Activated CD4-positive, alpha-beta T cell treated with anti-CD3 and anti-CD28 coated beads, Interleukin-2, amount 10 ng/mL, durations not matched to agents 7 days and 5 days (primary cell): Measurements from ENCODE around the gene MIAT. TPM values are rescaled to one million over a fixed set of nuclear protein-coding genes. Genes with fewer than 3 reads are reported as not detected.

Experiments
- CTCF ChIA-PET: fragments of 350-600 bp; sonication (Branson Sonifier 250); formaldehyde crosslinking; loops from one replicate; lab custom pipeline; 2021; ENCODE audit warnings: antibody characterized with exemption; lab: Charles Lee
- POLR2A ChIA-PET: fragments of 350-600 bp; sonication (Branson Sonifier 250); formaldehyde crosslinking; loops from one replicate; lab custom pipeline; 2021; ENCODE audit warnings: antibody characterized with exemption; lab: Charles Lee
- DNase-seq: peaks from one replicate; pipeline ENCODE4 v3.0.0-alpha.2; 2020
- H3K27ac Mint-ChIP-seq: one replicate; pipeline ENCODE4 v1.8.0; 2021; ENCODE audit warnings: mild to moderate bottlenecking, moderate library complexity, mixed read lengths
- H3K27me3 Mint-ChIP-seq: one replicate; pipeline ENCODE4 v1.8.0; 2021; ENCODE audit warnings: mixed read lengths
- H3K36me3 Mint-ChIP-seq: one replicate; pipeline ENCODE4 v1.8.0; 2021; ENCODE audit warnings: low read depth, mixed read lengths
- H3K4me1 Mint-ChIP-seq: one replicate; pipeline ENCODE4 v1.8.0; 2021; ENCODE audit warnings: mixed read lengths
- H3K4me3 Mint-ChIP-seq: one replicate; pipeline ENCODE4 v1.8.0; 2021; ENCODE audit warnings: mild to moderate bottlenecking, moderate library complexity, mixed read lengths
- H3K9me3 Mint-ChIP-seq: one replicate; pipeline ENCODE4 v1.8.0; 2021; ENCODE audit warnings: mixed read lengths
- total RNA-seq, 2 experiments: library from RNA; stranded (reverse); gene quantifications; one replicate each; pipeline ENCODE4 v1.2.3, GENCODE V29; 2021

Gene MIAT
- total RNA-seq, 2 experiments from 2014 or later = 37.8 to 44.4 TPM

DNA sequence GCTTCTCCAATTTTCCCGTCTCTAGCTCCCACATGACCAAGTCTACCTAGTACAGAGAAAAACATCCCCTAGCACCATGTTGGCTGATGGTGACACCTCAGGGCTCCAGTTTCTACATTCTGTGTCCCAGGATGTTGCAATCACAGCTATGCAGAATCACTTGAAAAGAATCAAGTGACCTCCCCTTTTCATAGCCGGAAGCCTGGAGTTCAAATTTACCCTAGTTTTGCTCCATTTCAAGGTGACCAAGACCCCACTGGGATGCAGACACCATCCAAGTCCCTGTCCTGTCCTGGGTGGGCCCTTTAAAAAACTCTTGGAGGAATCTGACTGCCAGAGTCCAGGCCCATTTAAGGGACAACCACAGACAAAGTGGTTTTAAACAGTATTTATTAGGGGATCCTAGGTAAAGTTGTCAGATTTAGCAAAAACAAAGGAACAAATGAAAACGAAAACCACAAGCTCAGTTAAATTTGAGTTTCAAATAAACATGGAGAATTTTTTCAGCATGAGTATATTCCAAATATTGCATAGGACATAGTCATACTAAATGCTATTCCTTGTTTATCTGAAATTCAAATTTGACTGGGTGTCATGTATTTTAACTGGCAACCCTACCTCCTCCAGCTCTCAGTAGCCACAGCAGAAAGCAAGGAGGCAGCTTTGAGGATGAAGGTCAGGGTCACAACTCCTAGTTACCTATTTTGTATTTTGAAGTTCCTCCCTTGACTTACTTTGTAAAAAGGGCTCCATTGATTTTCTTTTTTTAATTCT, 52.4 kb downstream of the MIAT start:
- no peaks in the 10 kb centered on the region for H3K27me3 Mint-ChIP-seq
- peaks cover 39% of the 10 kb centered on the region for H3K36me3 Mint-ChIP-seq
- H3K4me3 Mint-ChIP-seq = no peak overlapping the region
- POLR2A ChIA-PET = no interaction called here
- CTCF ChIA-PET = no interaction called here
- H3K27ac Mint-ChIP-seq = no peak overlapping the region
- no peak for DNase-seq
- peaks cover 9% of the 10 kb centered on the region for H3K9me3 Mint-ChIP-seq
- peaks cover 10% of the 10 kb centered on the region for H3K4me1 Mint-ChIP-seq

DNA sequence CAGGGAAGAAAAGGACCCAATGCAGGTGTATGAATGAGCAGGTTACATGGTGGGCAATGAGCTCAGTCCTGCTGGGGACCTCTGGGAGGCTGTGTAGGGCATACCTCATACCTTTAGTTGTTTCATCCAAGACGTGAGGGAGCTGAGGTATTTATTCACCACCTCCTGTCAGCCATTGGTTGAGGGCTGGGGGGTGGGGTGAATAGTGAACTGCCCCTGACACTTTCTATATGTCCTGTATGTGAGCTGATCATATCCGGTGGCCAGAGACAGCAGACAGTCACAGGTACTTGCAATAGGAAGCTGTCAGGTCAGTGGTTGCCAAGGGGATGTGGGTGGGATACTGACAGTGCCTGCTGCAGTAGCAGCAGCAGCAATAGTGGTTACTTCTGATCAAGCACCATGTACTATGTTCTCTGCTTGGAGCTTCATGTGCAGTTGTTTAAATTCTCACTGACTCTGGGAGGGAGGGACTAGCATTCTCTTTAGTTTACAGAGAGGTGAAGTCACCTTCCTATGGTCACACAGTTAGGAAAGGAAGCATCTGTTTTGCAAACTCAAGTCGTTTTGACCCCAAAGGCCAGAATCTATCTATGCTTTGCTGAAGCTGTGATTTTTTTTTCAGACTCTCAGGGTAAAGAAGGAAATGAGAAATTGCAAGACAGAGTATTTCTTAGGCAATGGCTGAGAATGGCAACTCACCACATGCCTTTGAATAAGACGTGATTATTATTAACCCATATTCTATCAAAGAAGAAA, 54.0 kb downstream of the MIAT start:
- Mint-ChIP-seq H3K9me3 (peaks cover 9% of the 10 kb centered on the region), H3K27me3 (no peaks in the 10 kb centered on the region), H3K27ac (no peak overlapping the region), H3K36me3 (peaks cover 31% of the 10 kb centered on the region), H3K4me1 (peaks cover 10% of the 10 kb centered on the region), H3K4me3 (no peak overlapping the region)
- no peak for DNase-seq
- CTCF ChIA-PET = interaction anchor here (1.0 to 1.8 kb wide), 2 partner anchors 32 to 347 kb away, joined by 3 to 7 read pairs; no protein-coding TSS in a partner anchor
- POLR2A ChIA-PET = no interaction called here

DNA sequence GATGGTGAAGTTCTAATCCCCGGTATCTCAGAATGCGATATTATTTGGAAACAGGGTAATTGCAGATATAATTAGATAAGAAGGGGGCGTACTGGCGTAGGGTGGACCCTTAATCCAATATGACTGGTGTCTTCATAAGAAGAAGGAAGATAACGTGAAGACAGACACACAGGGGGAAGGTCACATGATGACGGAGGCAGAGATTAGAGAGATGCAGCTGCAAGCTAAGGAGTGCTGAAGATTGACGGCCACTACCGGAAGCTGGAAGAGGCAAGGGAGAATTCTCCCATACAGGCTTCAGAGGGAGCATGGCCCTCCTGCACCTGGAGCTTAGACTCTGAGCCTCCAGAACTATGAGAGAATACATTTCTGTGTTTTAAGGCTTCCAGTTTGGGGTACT, 54.8 kb downstream of the MIAT start:
- Mint-ChIP-seq H3K9me3 (peaks cover 4% of the 10 kb centered on the region), H3K4me1 (peaks cover 10% of the 10 kb centered on the region), H3K27ac (no peak overlapping the region), H3K4me3 (no peak overlapping the region), H3K27me3 (no peaks in the 10 kb centered on the region), H3K36me3 (peaks cover 26% of the 10 kb centered on the region)
- ChIA-PET CTCF (interaction anchor here (0.9 to 1.8 kb wide), 2 partner anchors 8 to 33 kb away, joined by 3 to 7 read pairs; no protein-coding TSS in a partner anchor), POLR2A (no interaction called here)
- no peak for DNase-seq

DNA sequence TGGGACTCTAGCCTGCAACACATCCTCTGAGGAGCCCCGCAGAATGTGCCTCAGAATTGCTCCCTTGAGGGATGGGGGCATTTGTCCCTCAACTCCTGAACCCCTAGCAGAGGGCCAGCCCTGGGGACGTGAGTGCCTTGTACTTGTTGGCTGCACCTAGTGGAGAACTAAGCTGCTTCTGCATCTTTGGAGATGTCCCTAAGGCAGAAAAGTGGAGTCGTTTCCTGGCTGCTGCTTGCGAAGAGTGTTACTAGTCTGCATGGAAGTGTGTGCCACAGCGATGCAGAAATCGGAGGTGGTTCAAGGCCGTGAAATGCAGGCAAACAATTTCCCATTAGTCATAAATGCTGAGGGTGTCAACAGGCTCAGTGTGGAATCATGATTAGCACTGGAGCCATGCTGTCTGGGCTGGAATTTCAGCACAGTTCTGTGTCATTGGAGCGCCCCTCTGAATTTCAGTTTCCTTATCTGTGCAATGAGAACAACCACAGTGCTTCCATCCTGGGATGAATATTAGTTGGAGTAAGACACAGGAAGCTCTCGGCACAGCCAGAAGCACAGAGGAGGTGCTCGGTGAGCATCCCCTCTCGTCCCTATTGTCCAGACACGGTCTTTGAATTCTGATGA, 56.5 kb downstream of the MIAT start:
- ChIA-PET POLR2A (no interaction called here), CTCF (no interaction called here)

DNA sequence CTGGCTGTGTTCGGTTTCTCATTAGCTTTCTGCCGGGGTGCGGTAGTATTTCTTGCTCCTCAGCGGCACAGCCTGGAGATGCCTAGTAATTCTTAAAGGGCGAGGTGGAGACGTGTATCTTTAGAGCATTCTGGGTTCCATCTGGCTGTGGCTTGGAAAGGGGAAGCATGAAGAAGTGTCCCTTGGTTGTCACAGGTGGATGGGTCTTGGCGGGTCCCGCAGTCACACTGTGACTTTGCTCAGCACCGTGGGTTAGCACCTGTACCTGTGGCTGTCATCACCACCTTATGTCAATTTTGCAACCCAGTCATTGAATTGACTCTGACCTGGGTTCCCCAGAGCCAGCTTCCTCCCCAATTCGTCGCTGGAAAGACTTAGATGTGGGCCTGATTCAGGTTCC, 57.6 kb downstream of the MIAT start:
- H3K36me3 Mint-ChIP-seq = peaks cover 11% of the 10 kb centered on the region

More for the DNA sequence above, 56.5 kb downstream of the MIAT start:
- Mint-ChIP-seq H3K36me3 (peaks cover 11% of the 10 kb centered on the region), H3K27ac (no peak overlapping the region), H3K4me1 (peaks cover 13% of the 10 kb centered on the region), H3K27me3 (no peaks in the 10 kb centered on the region), H3K9me3 (no peaks in the 10 kb centered on the region), H3K4me3 (no peak overlapping the region)
- no peak for DNase-seq

DNA sequence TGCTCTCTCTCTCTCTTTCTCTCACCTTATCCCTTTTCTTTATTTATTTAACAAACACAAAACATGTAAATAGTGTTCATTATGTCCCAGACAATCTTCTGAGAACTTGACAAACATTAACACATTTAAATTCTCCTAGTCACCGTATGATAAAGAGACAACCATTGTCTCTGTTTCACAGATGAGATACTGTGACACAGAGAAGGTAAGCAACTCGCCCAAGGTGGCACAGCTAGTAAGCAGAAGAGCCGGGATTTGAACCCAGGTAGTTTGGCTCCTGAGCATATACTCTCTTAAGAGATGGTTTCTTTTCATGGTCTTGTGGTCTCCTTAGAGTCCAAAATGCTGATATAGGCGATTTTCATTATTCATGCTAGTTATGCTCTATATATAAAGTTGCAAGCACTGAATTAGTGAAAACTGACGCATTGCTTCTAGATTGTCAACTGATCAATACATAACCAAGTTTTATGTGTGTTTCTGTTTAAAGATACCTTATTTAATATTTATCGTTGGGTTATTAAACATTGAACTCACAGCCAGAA, 58.1 kb downstream of the MIAT start:
- Mint-ChIP-seq H3K27ac (no peak overlapping the region), H3K36me3 (peaks cover 14% of the 10 kb centered on the region)

More for the DNA sequence above, 57.6 kb downstream of the MIAT start:
- DNase-seq = no peak
- H3K27me3 Mint-ChIP-seq = no peaks in the 10 kb centered on the region
- no peaks in the 10 kb centered on the region for H3K9me3 Mint-ChIP-seq
- H3K4me3 Mint-ChIP-seq = no peak overlapping the region
- ChIA-PET CTCF (no interaction called here), POLR2A (no interaction called here)
- H3K4me1 Mint-ChIP-seq = peaks cover 13% of the 10 kb centered on the region
- H3K27ac Mint-ChIP-seq = no peak overlapping the region

DNA sequence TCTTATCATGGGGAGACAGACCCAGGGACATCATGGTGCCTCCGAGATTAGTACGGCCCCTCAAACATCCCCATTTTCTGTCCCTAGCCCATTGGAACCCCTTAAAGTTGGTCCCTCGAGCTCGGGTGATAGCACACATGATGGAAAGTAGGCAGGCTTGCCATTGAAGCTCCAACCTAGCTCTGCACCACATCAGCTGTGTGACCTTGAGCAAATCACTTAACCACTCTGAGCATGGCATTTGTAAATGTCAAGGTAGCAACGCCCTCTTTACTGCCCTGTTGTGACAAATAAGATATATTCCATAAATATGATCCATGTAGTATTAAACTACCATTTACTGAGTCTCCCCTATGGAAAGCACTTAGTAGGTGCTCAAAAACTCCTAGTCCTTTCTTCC, 61.1 kb downstream of the MIAT start:
- ChIA-PET CTCF (no interaction called here), POLR2A (no interaction called here)
- Mint-ChIP-seq H3K27ac (no peak overlapping the region), H3K4me1 (peaks cover 3% of the 10 kb centered on the region), H3K27me3 (no peaks in the 10 kb centered on the region), H3K9me3 (no peaks in the 10 kb centered on the region), H3K4me3 (no peak overlapping the region), H3K36me3 (peaks cover 20% of the 10 kb centered on the region)
- DNase-seq = no peak

More for the DNA sequence above, 58.1 kb downstream of the MIAT start:
- CTCF ChIA-PET = no interaction called here
- Mint-ChIP-seq H3K4me3 (no peak overlapping the region), H3K9me3 (no peaks in the 10 kb centered on the region), H3K4me1 (peaks cover 13% of the 10 kb centered on the region), H3K27me3 (no peaks in the 10 kb centered on the region)
- no peak for DNase-seq
- POLR2A ChIA-PET = no interaction called here

DNA sequence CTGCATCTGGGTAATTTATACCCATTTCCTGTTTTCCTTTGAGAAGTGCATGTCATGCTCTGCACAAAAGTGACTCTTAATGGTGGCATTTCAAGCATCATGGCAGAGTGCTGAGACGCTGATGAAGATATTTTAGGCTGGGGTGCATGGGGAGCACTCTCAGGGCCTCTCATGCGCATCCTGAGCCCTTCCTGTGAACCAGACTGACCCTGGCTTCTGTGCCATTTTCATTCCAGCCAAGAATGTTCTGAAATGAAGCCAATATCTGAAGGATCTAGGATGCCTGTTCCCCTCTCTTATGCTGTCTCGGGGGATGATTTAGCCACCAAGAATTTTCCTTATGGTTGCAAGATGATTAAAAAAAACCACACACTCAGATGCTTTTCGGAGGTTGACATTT, 61.5 kb downstream of the MIAT start:
- CTCF ChIA-PET = no interaction called here

DNA sequence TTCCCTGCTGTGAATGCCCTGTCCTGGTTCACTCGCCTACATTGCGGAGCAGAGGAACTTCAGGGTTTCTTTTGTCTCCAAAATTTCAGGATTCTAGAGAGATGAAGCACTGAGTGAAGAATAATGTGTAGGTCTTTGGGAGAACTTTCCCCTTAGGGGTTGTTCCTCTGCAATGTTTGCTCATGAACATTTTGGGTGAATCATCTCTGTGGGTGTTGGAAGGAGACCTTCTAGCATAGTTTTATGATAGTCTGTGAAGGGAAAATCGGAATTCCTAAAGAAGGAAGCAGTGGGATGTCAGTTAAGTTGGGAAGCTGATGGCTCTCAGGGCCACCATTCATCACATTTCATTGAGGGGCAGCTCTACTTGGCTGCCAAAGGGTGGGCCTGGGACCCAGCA, 64.8 kb downstream of the MIAT start:
- H3K4me3 Mint-ChIP-seq = no peak overlapping the region
- CTCF ChIA-PET = no interaction called here
- H3K36me3 Mint-ChIP-seq = peaks cover 40% of the 10 kb centered on the region
- H3K9me3 Mint-ChIP-seq = no peaks in the 10 kb centered on the region
- H3K4me1 Mint-ChIP-seq = peaks cover 3% of the 10 kb centered on the region
- H3K27ac Mint-ChIP-seq = no peak overlapping the region
- POLR2A ChIA-PET = no interaction called here
- H3K27me3 Mint-ChIP-seq = no peaks in the 10 kb centered on the region
- no peak for DNase-seq

More for the DNA sequence above, 61.5 kb downstream of the MIAT start:
- no peaks in the 10 kb centered on the region for H3K9me3 Mint-ChIP-seq
- H3K4me3 Mint-ChIP-seq = no peak overlapping the region
- peaks cover 3% of the 10 kb centered on the region for H3K4me1 Mint-ChIP-seq
- peaks cover 24% of the 10 kb centered on the region for H3K36me3 Mint-ChIP-seq
- H3K27me3 Mint-ChIP-seq = no peaks in the 10 kb centered on the region
- POLR2A ChIA-PET = no interaction called here
- no peak overlapping the region for H3K27ac Mint-ChIP-seq
- DNase-seq = no peak

DNA sequence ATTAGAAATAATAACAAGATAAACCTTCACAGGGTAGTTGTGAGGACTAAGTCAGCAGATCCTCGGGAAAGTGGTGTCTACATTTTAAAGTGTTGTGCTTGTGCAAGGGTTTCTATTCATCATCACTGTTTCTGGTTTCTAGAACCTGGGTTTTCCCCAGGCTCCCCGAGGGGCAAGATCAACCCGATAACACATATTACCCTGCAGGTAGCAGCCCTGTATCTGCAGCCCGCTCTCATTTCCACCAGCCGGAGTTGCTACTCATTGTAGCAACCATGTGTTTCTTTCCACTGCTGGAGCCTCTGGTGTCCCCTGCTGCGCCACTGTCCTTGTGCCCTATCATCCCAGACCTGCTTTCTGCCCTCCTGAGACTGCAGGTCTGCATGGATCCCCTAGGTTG, 67.0 kb downstream of the MIAT start:
- Mint-ChIP-seq H3K36me3 (peaks cover 51% of the 10 kb centered on the region), H3K9me3 (no peaks in the 10 kb centered on the region), H3K27ac (no peak overlapping the region), H3K27me3 (no peaks in the 10 kb centered on the region), H3K4me3 (no peak overlapping the region), H3K4me1 (no peaks in the 10 kb centered on the region)
- ChIA-PET POLR2A (no interaction called here), CTCF (no interaction called here)
- no peak for DNase-seq

DNA sequence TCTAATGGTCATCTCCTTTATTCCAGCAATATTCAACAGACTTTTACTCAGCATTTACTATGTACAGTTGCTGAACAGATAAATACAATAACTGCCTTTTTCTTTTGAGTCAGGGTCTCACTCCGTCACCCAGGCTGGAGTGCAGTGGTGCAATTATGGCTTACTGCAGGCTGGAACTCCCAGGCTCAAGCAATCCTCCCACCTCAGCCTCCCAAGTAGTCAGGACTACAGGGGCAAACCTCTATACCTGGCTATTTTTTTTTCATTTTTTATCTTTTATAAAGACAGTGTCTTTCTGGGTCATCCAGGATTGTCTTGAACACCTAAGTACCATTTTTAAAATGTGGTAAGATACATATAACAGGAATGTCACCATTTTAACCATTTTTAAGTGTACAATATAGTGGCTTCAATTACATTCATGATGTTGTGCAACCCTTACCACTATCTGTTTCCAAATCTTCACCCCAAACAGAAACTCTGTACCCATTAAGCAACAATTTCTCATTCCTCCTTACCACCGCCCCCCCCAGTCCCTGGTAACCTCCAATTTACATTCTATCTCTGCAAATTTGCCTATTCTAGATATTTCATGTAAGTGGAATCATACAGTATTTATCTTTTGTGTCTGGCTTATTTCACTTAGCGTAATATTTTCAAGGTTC, 67.8 kb downstream of the MIAT start:
- Mint-ChIP-seq H3K4me3 (no peak overlapping the region), H3K36me3 (peaks cover 51% of the 10 kb centered on the region), H3K27ac (no peak overlapping the region), H3K4me1 (no peaks in the 10 kb centered on the region), H3K27me3 (no peaks in the 10 kb centered on the region), H3K9me3 (no peaks in the 10 kb centered on the region)
- DNase-seq = no peak
- ChIA-PET CTCF (no interaction called here), POLR2A (no interaction called here)
